GM12878 (cell line): ENCODE data around the gene STAG1. TPM values are rescaled to one million over a fixed set of nuclear protein-coding genes. Genes with fewer than 3 reads are reported as not detected.

Experiments used
- ATAC-seq: fragments of 200-7000 bp; cut with Tn5 transposase; 3 replicates; pipeline ENCODE4 v1.9.1; 2020; ENCODE audit warnings: mild to moderate bottlenecking, moderate library complexity
- BruUV-seq: library from RNA; stranded (reverse); fragments of 400-500 nt; replicated peaks from 2 replicates; lab custom pipeline; 2021; lab: Mats Ljungman, UMichigan
- CTCF ChIA-PET: fragments of 300-600 bp; sonication (Branson Sonifier 250); formaldehyde crosslinking; extraction: SDS; loops from one replicate; lab custom pipeline; 2021; ENCODE audit warnings: inconsistent platforms; lab: Yijun Ruan, JAX
- POLR2A ChIA-PET: fragments of 350-600 bp; formaldehyde crosslinking; extraction: SDS; loops from one replicate; lab custom pipeline; 2021; ENCODE audit warnings: inconsistent platforms; lab: Charles Lee
- RAD21 ChIA-PET: fragments of 300-600 bp; sonication (Branson Sonifier 250); formaldehyde crosslinking; loops from one replicate; lab custom pipeline; 2023; ENCODE audit warnings: antibody characterized with exemption; ENCODE audit not compliant: unreplicated experiment; lab: Charles Lee
- SMC1A ChIA-PET: fragments of 300-600 bp; sonication (Branson Sonifier 250); formaldehyde crosslinking; loops from one replicate; lab custom pipeline; 2023; ENCODE audit not compliant: unreplicated experiment, uncharacterized antibody; lab: Charles Lee
- DNase-seq: peaks from one replicate; pipeline ENCODE4 v3.0.0-alpha.2; 2011; ENCODE audit warnings: low read depth, low spot score
- FAIRE-seq: peaks from 3 replicates; lab custom pipeline; 2011; peaks lifted over from hg19 to GRCh38; lab: Jason Lieb, UNC
- H2AFZ ChIP-seq: 2 replicates; pipeline ENCODE4 v1.6.0; 2011; ENCODE audit warnings: low read depth, low read length, control low read depth; ENCODE audit not compliant: control insufficient read depth
- H3K27ac ChIP-seq: 2 replicates; pipeline ENCODE4 v1.5.1; 2011; ENCODE audit warnings: control low read depth; ENCODE audit not compliant: control insufficient read depth, insufficient read depth
- H3K27me3 ChIP-seq, 2 experiments: replicated peaks in 1 of 2; 2 replicates each; pipeline versions ENCODE4 v1.6.0 to v1.6.1; 2011; ENCODE audit warnings: low read length in 1 of 2; ENCODE audit not compliant: control insufficient read depth in 2 of 2, insufficient read depth in 2 of 2
- H3K36me3 ChIP-seq, 2 experiments: 2 replicates each; pipeline ENCODE4 v1.5.1; 2011; ENCODE audit warnings: low read length in 1 of 2; ENCODE audit not compliant: control insufficient read depth in 2 of 2, insufficient read depth in 2 of 2
- H3K4me1 ChIP-seq: 2 replicates; pipeline ENCODE4 v1.6.1; 2011; ENCODE audit warnings: mild to moderate bottlenecking, low read length, moderate library complexity, mixed read lengths; ENCODE audit not compliant: control insufficient read depth, insufficient read depth
- H3K4me2 ChIP-seq: 2 replicates; pipeline ENCODE4 v1.6.0; 2011; ENCODE audit warnings: control low read depth; ENCODE audit not compliant: control insufficient read depth, insufficient read depth
- H3K4me3 ChIP-seq: fragments of 200-600 bp; sonication (generic); 2 replicates; pipeline ENCODE4 v1.5.1; 2016
- H3K79me2 ChIP-seq: 2 replicates; pipeline ENCODE4 v1.6.0; 2011; ENCODE audit warnings: low read length; ENCODE audit not compliant: control insufficient read depth, insufficient read depth
- H3K9ac ChIP-seq: 2 replicates; pipeline ENCODE4 v1.8.0; 2011; ENCODE audit warnings: low read length, control low read depth, mixed read lengths; ENCODE audit not compliant: control insufficient read depth, insufficient read depth
- H3K9me3 ChIP-seq: replicated peaks from 3 replicates; pipeline ENCODE4 v1.5.1; 2011; ENCODE audit warnings: mild to moderate bottlenecking, low read length; ENCODE audit not compliant: control insufficient read depth, insufficient read depth
- H4K20me1 ChIP-seq: 2 replicates; pipeline ENCODE4 v1.6.0; 2011; ENCODE audit not compliant: control insufficient read depth, insufficient read depth
- CHD4 ChIP-seq: fragments of 200-600 bp; sonication (generic); IDR thresholded peaks from 2 replicates; pipeline ENCODE4 v1.6.1; 2016; ENCODE audit warnings: mild to moderate bottlenecking
- EZH2 ChIP-seq: IDR thresholded peaks from 2 replicates; pipeline ENCODE4 v1.6.1; 2012; ENCODE audit warnings: low read depth, mild to moderate bottlenecking, control low read depth, inconsistent platforms, low read length, borderline replicate concordance; ENCODE audit not compliant: control insufficient read depth
- JUNB ChIP-seq: IDR thresholded peaks from 2 replicates; pipeline ENCODE4 v1.6.1; 2016; ENCODE audit warnings: antibody characterized with exemption, mild to moderate bottlenecking
- MYC ChIP-seq: IDR thresholded peaks from 2 replicates; pipeline ENCODE4 v1.6.1; 2011; ENCODE audit warnings: mild to moderate bottlenecking, low read length, moderate library complexity, inconsistent platforms; ENCODE audit not compliant: insufficient read depth, insufficient replicate concordance, insufficient read length, severe bottlenecking
- RB1 ChIP-seq: fragments of 450-650 bp; formaldehyde crosslinking; IDR thresholded peaks from 2 replicates; pipeline ENCODE4 v1.6.1; 2017; ENCODE audit warnings: mild to moderate bottlenecking, borderline replicate concordance
- SIX5 ChIP-seq: IDR thresholded peaks from 2 replicates; pipeline ENCODE4 v1.6.1; 2011; ENCODE audit warnings: mild to moderate bottlenecking, low read depth, low read length, moderate library complexity; ENCODE audit not compliant: severe bottlenecking
- SP1 ChIP-seq: IDR thresholded peaks from one replicate; pipeline ENCODE4 v1.6.1; 2011; ENCODE audit warnings: low read depth, low read length
- SRF ChIP-seq, 2 experiments: IDR thresholded peaks; 2 replicates each; pipeline ENCODE4 v1.6.1; 2011; ENCODE audit warnings: low read depth in 2 of 2, low read length in 2 of 2, mild to moderate bottlenecking in 1 of 2, moderate library complexity in 1 of 2
- ZBED1 ChIP-seq: IDR thresholded peaks from 2 replicates; pipeline ENCODE4 v1.6.1; 2016; ENCODE audit warnings: borderline replicate concordance
- ZSCAN29 ChIP-seq: fragments of 450-650 bp; IDR thresholded peaks from 2 replicates; pipeline ENCODE4 v1.6.1; 2017; ENCODE audit warnings: mild to moderate bottlenecking, moderate library complexity
- WGBS: methylation state at CpG from one replicate; pipeline ENCODE4 v1.1.6; 2016; ENCODE audit warnings: low lambda C conversion rate; ENCODE audit not compliant: insufficient replicate concordance, insufficient coverage; ENCODE audit errors: missing lambda C conversion rate; 5-methylcytosine and 5-hydroxymethylcytosine counted together
- in situ Hi-C: fragments of 300-500 bp; cut with MboI; formaldehyde crosslinking; loops from 9 replicates; pipeline ENCODE4 v1.14.3; 2018; ENCODE audit warnings: mixed read lengths
- intact Hi-C: fragments of 100-400 bp; cut with micrococcal nuclease; formaldehyde crosslinking; loops from one replicate; pipeline ENCODE4 v1.14.2; 2022; ENCODE audit not compliant: unreplicated experiment
- polyA plus RNA-seq, 11 experiments: library from polyadenylated mRNA; depleted of rRNA in 4 of 11; unstranded in 6 of 11; stranded (reverse) in 5 of 11; fragments of >200 nt; fragmentation: Nextera tagmentation in 4 of 11; fragmentation: Illumina TruSeq in 1 of 11; extraction: Ambion mirVana in 4 of 11; extraction: Trizol in 1 of 11; gene quantifications; 1 replicate in 1 of 11; 2 replicates in 10 of 11; pipeline versions ENCODE4 v1.2.1 to v1.2.3, GENCODE V29; 2011 to 2016; ENCODE audit warnings: inconsistent platforms in 2 of 11, missing spikeins in 2 of 11, low read depth in 1 of 11
- total RNA-seq, 4 experiments: library from RNA; depleted of rRNA in 3 of 4; stranded (reverse); fragments of >200 nt in 3 of 4; fragmentation: Illumina TruSeq in 1 of 4; extraction: Trizol in 1 of 4; gene quantifications; 2 replicates each; pipeline versions ENCODE4 v1.2.1 to v1.2.3, GENCODE V29; 2013 to 2021
- TF ChIP-seq, protein P1 (sequence below): fragments of 450-650 bp; IDR thresholded peaks from 2 replicates; pipeline ENCODE4 v1.6.1; 2014; ENCODE audit warnings: mild to moderate bottlenecking
- TF ChIP-seq, protein P2 (sequence below): IDR thresholded peaks from 2 replicates; pipeline ENCODE4 v1.6.1; 2012; ENCODE audit warnings: low read depth, low read length, improper control_type of control experiment
- TF ChIP-seq, protein P3 (sequence below): IDR thresholded peaks from 2 replicates; pipeline ENCODE4 v1.6.1; 2011; ENCODE audit warnings: low read depth, low read length, improper control_type of control experiment, borderline replicate concordance
- TF ChIP-seq, protein P4 (sequence below): fragments of 450-650 bp; IDR thresholded peaks from 2 replicates; pipeline ENCODE4 v1.6.1; 2016; ENCODE audit warnings: mild to moderate bottlenecking

The STAG1 gene
- total and polyA plus RNA-seq, 10 of the 15 experiments (the other 5 are each of a cell fraction or from before 2014, with no cell fraction given) = 4.4 to 30.1 (median 20.2) TPM

DNA sequence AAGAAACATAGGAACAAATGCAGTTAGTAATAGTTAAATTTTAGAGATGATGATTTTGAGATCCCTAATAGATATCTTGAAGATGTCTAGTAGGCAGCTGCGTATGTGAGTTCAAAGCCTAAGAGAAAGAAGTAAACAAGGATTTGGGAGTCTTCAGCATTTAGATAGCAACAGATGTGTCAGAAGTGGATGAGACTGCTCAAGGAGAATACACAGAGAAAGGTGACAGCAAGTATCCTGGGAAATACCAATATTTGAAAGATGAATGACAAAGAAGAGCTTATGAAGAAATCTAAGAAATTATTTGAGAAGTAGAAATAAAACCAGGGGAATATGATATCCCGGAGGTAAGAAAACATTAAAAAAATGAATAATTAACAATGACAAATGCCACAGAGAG is 371.1 kb downstream of the STAG1 start:
- no peak overlapping the region for H2AFZ ChIP-seq
- POLR2A ChIA-PET = interaction anchor here (0.6 kb wide), 1 partner anchor 536 kb away, joined by 3 read pairs; no protein-coding TSS in a partner anchor
- ATAC-seq = no peak
- no peak overlapping the region for H3K4me2 ChIP-seq
- H3K27me3 ChIP-seq = no peaks in the 10 kb centered on the region
- peaks cover 0 to 5% of the 10 kb centered on the region in 2 experiments; a peak in 1 of 4 replicates for H3K36me3 ChIP-seq
- H3K9ac ChIP-seq = no peak overlapping the region
- intact Hi-C loops = no loop called here
- whole genome bisulfite sequencing = 100% methylated on average over 2 of the region's 2 CpGs
- no peaks in the 10 kb centered on the region for H3K79me2 ChIP-seq
- BruUV-seq = no TSS peak
- DNase-seq = no peak
- in situ Hi-C loops = no loop called here
- H3K9me3 ChIP-seq = no peaks in the 10 kb centered on the region; the same call in 1 of the 3 replicates
- RAD21 ChIA-PET = interaction anchor here (1.3 kb wide), 2 partner anchors 11 to 371 kb away, joined by 5 to 7 read pairs; partner anchors contain the start of gene STAG1
- H3K4me3 ChIP-seq = no peak overlapping the region
- TF ChIP-seq, protein P1, sequence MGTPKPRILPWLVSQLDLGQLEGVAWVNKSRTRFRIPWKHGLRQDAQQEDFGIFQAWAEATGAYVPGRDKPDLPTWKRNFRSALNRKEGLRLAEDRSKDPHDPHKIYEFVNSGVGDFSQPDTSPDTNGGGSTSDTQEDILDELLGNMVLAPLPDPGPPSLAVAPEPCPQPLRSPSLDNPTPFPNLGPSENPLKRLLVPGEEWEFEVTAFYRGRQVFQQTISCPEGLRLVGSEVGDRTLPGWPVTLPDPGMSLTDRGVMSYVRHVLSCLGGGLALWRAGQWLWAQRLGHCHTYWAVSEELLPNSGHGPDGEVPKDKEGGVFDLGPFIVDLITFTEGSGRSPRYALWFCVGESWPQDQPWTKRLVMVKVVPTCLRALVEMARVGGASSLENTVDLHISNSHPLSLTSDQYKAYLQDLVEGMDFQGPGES = no peak
- TF ChIP-seq, protein P2, sequence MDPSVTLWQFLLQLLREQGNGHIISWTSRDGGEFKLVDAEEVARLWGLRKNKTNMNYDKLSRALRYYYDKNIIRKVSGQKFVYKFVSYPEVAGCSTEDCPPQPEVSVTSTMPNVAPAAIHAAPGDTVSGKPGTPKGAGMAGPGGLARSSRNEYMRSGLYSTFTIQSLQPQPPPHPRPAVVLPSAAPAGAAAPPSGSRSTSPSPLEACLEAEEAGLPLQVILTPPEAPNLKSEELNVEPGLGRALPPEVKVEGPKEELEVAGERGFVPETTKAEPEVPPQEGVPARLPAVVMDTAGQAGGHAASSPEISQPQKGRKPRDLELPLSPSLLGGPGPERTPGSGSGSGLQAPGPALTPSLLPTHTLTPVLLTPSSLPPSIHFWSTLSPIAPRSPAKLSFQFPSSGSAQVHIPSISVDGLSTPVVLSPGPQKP = no peak
- TF ChIP-seq, protein P3, sequence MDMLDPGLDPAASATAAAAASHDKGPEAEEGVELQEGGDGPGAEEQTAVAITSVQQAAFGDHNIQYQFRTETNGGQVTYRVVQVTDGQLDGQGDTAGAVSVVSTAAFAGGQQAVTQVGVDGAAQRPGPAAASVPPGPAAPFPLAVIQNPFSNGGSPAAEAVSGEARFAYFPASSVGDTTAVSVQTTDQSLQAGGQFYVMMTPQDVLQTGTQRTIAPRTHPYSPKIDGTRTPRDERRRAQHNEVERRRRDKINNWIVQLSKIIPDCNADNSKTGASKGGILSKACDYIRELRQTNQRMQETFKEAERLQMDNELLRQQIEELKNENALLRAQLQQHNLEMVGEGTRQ = no peak
- TF ChIP-seq EZH2 = no peak
- no peak for TF ChIP-seq SIX5
- no peak for TF ChIP-seq CHD4
- TF ChIP-seq MYC = no peak
- TF ChIP-seq JUNB = no peak
- no peak for TF ChIP-seq SP1
- TF ChIP-seq SRF (IDR thresholded peaks at IDR 0.05; ENCODE audit: low read depth in 2 of 2, low read length in 2 of 2) = no peak
- no peak for TF ChIP-seq ZSCAN29
- TF ChIP-seq RB1 = no peak
- TF ChIP-seq, protein P4, sequence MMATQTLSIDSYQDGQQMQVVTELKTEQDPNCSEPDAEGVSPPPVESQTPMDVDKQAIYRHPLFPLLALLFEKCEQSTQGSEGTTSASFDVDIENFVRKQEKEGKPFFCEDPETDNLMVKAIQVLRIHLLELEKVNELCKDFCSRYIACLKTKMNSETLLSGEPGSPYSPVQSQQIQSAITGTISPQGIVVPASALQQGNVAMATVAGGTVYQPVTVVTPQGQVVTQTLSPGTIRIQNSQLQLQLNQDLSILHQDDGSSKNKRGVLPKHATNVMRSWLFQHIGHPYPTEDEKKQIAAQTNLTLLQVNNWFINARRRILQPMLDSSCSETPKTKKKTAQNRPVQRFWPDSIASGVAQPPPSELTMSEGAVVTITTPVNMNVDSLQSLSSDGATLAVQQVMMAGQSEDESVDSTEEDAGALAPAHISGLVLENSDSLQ = no peak
- TF ChIP-seq ZBED1 = no peak
- H3K27ac ChIP-seq = no peak overlapping the region
- no peak for FAIRE-seq
- SMC1A ChIA-PET = interaction anchor here (1.6 kb wide), 1 partner anchor 10 kb away, joined by 7 read pairs; no protein-coding TSS in a partner anchor
- no peaks in the 10 kb centered on the region for H4K20me1 ChIP-seq
- CTCF ChIA-PET = interaction anchor here (0.6 to 1.6 kb wide), 2 partner anchors 9 to 10 kb away, joined by 3 to 12 read pairs; no protein-coding TSS in a partner anchor
- peaks cover 3% of the 10 kb centered on the region; the same call in 1 of the 2 replicates for H3K4me1 ChIP-seq
